NCI-H82 treated with DMSO at 0.1 percent for 48 hours (cell line): Measurements from ENCODE around the gene ACE.

ENCODE experiments used
- DNase-seq: peaks from one replicate; lab custom pipeline; 2025; ENCODE audit not compliant: unreplicated experiment; lab: John Stamatoyannopoulos, UW

Gene ACE

GRCh38 chr17:63534816-63535455 is 58.1 kb downstream of the ACE start:
- DNase-seq, result no peak

- DNase-seq, result no peak
Measured at GRCh38 chr17:63535640-63536039, 58.8 kb downstream of the ACE start.

GRCh38 chr17:63537001-63537400 is 60.1 kb downstream of the ACE start:
- DNase-seq, result no peak

GRCh38 chr17:63537991-63538692 is 61.3 kb downstream of the ACE start:
- no peak for DNase-seq

- no peak for DNase-seq
Measured at GRCh38 chr17:63538693-63539595, 62.1 kb downstream of the ACE start.

- no peak for DNase-seq
Measured at GRCh38 chr17:63540590-63540989, 63.7 kb downstream of the ACE start.

- no peak for DNase-seq
Measured at GRCh38 chr17:63542218-63542545, 65.3 kb downstream of the ACE start.

GRCh38 chr17:63542942-63543821 is 66.3 kb downstream of the ACE start:
- DNase-seq, result no peak

GRCh38 chr17:63543822-63544420 is 67.1 kb downstream of the ACE start:
- no peak for DNase-seq

- DNase-seq, result no peak
Measured at GRCh38 chr17:63544467-63545301, 67.8 kb downstream of the ACE start.

GRCh38 chr17:63546308-63547082 is 69.6 kb downstream of the ACE start:
- DNase-seq, result no peak

GRCh38 chr17:63547083-63547523 is 70.2 kb downstream of the ACE start:
- no peak for DNase-seq
